ENCODE data around the gene STEEP1.

Gene STEEP1

DNA sequence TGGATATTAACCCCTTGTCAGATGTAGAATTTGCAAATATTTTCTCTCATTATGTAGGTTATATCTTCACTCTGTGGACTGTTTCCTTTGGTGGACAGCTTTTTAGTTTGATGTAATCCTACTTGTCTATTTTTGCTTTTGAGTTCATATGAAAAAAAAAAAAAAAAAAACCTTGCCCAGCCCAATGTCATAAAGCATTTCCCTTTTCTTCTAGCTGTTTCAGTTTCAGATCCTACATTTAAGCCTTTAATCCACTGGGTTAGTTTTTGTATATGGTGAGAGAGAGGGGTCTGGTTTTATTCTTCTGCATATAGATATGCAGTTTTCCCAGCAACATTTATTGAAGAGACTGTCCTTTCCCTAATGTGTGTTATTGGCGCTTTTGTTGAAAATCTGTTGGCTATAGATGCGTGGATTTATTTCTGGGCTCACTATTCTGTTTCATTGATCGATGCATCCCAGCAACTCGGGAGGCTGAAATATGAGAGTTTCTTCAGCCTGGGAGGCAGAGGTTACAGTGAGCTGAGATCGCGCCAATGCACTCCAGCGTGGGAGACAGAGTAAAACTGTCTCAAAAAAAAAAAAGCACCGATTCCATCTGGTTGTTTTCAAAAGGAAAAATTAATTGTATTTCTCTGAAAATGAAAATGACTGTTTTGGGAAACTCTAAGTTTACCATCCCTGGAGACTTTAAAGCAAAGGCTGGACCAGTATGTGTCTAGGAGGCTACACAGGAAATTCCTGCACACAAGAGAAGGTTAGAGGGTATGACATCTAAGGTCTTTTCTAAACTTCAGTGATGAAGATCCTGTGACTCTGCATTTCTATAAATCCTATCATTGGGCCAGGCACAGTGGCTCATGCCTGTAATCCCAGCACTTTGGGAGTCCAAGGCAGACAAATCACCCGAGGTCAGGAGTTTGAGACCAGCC lies 35.6 kb downstream of the STEEP1 start:
- TF ChIP-seq, protein P1, sequence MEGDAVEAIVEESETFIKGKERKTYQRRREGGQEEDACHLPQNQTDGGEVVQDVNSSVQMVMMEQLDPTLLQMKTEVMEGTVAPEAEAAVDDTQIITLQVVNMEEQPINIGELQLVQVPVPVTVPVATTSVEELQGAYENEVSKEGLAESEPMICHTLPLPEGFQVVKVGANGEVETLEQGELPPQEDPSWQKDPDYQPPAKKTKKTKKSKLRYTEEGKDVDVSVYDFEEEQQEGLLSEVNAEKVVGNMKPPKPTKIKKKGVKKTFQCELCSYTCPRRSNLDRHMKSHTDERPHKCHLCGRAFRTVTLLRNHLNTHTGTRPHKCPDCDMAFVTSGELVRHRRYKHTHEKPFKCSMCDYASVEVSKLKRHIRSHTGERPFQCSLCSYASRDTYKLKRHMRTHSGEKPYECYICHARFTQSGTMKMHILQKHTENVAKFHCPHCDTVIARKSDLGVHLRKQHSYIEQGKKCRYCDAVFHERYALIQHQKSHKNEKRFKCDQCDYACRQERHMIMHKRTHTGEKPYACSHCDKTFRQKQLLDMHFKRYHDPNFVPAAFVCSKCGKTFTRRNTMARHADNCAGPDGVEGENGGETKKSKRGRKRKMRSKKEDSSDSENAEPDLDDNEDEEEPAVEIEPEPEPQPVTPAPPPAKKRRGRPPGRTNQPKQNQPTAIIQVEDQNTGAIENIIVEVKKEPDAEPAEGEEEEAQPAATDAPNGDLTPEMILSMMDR (IDR thresholded peaks at IDR 0.05; ENCODE audit: control insufficient read depth, extremely low read depth, insufficient read depth), result no peak
- no peak for DNase-seq (ENCODE audit: low read depth)
- no peak overlapping the region for H3K4me3 ChIP-seq (ENCODE audit: low read depth, low read length)

DNA sequence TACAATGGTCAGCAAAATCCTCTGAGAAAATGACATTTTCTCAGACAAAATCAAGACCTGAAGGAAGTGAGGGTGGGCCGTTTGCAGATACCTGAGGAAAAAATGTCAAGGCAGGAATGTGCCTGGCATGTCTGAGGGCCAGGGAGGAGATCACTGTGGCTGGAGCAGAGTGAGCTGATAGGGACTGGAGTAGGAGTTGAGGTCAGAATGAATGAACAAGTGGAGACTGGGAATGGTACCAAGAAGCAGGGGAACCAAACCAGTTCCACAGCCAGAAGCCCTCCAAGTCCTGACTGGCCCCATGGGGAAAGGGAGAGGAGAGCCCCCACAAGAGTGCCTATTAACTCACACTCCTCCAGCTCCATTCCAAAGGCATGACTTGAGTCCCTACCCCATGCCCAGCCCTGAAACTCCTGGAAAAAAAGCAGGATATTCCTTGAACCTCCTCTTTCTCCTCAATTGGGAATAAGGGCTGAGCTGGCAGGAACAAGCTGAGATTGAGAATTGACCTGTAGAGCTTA lies 41.5 kb downstream of the STEEP1 start:
- DNase-seq (ENCODE audit: low read depth), result no peak
- no peak overlapping the region for H3K4me3 ChIP-seq (ENCODE audit: low read depth, low read length)
- TF ChIP-seq, protein P1 (IDR thresholded peaks at IDR 0.05; ENCODE audit: control insufficient read depth, extremely low read depth, insufficient read depth), result no peak

DNA sequence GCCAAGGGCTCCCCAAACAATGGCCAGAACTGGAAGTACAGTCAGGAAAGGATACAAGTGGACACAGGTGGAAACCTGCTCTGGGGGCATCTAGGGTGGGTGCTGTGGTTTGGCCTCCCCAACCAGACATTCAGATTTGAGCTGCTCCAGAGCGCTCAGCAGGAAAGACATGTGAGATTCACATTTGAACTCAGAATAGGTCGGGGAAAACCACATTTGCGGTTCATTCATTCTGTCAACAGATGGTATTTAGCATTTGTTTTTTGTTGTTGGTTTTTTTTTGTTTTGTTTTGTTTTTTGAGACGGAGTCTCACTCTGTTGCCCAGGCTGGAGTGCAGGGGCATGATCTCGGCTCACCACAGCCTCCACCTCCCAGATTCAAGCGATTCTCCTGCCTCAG lies 44.0 kb downstream of the STEEP1 start:
- H3K4me3 ChIP-seq (ENCODE audit: low read depth, low read length), result no peak overlapping the region
- no peak for DNase-seq (ENCODE audit: low read depth)
- TF ChIP-seq, protein P1 (IDR thresholded peaks at IDR 0.05; ENCODE audit: control insufficient read depth, extremely low read depth, insufficient read depth), result no peak

DNA sequence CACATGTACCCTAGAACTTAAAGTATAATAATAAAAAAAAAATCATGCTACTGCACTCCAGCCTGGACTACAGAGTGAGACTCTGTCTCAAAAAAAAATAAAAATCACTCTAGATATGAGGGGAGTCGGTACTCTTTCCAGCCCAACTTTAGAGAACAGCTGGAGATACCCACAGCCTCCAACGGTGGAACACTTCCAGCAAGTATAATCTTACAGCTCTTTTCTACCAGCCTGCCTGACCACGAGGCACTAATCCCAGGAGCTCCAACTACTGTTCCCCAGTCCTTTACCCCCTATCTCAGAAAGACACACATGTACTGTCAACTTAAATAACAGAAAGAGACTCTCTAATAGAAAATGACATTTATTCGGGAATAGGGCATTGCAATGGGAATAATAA lies 46.8 kb downstream of the STEEP1 start:
- H3K4me3 ChIP-seq (ENCODE audit: low read depth, low read length), result no peak overlapping the region
- TF ChIP-seq, protein P1 (IDR thresholded peaks at IDR 0.05; ENCODE audit: control insufficient read depth, extremely low read depth, insufficient read depth), result no peak
- no peak for DNase-seq (ENCODE audit: low read depth)

DNA sequence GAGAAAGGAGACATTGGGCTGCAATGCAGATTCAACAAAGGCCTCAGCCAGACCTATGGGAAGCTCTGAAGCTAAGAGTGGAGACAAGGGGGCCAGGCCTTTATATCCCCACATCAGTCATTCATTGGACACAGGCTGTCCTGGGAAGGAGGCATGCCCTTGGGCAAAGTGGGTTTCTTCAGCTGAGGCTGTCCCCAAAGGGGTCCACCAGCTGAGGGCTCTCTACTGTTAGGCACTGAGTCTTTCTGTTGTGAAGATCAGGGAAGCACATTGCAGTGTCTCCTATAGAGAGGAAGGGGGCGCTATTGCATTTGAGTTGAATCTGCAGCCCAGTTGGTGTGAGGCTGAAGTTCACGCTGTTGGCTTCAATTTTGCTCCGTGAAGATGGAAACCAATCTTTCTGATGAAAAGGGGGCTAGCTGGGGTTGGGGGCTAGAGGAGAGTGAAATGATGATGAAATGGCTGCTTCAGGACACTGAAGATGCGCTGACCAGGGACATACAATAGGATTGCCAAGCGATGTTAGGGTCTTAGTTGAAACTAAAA lies 49.0 kb downstream of the STEEP1 start:
- TF ChIP-seq, protein P1 (IDR thresholded peaks at IDR 0.05; ENCODE audit: control insufficient read depth, extremely low read depth, insufficient read depth), result peak; percentile 84
- DNase-seq (ENCODE audit: low read depth), result no peak

DNA sequence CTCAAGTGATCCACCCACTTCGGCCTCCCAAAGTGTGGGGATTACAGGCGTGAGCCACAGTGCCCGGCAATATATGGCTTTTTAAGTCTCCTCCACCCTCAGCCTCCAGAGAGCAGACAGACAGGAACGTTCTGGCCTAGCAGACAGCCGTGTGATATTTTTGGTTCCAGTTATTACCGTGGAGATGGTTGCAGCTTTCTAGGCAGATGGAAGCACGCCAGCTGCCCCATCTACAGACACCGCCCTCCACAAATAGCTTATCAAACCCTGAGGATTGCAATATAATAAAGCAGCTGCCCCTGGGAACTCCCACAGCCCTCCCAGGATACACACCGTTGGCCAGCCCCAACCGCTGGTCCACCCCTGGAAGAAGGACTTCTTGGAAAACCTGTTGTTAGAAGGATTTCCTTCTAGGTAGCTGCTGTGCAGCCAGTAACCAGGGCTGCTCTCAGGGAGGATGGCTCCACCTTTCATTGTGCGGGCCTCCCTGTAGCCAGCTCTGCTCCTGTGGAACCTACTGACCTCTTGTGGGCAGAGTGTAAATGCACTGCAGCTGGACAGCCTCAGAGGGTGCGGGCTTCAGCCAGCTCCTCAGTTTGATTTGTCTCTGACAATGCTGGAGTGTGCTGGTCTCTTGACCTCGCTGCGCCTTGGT lies 52.9 kb downstream of the STEEP1 start:
- TF ChIP-seq, protein P1 (IDR thresholded peaks at IDR 0.05; ENCODE audit: control insufficient read depth, extremely low read depth, insufficient read depth), result peak; percentile 77
- DNase-seq (ENCODE audit: low read depth), result no peak
- H3K4me3 ChIP-seq (ENCODE audit: low read depth, low read length), result no peak overlapping the region

More for the DNA sequence above, 49.0 kb downstream of the STEEP1 start:
- no peak overlapping the region for H3K4me3 ChIP-seq (ENCODE audit: low read depth, low read length)

Measured in LNCaP clone FGC (cell line).